GM19240 (cell line): ENCODE measurements around the gene ATL2.
A peak's percentile ranks its signal among the peaks of the same experiment; 100 is the strongest.
"Not testable (repeated sequence)": the region's sequence is repeated elsewhere in the genome, so short reads cannot be mapped to it uniquely, and the experiment has no call there.

Experiments
- DNase-seq: peaks from one replicate; pipeline ENCODE4 v3.0.0; 2011; ENCODE audit warnings: low spot score; ENCODE audit not compliant: insufficient read length

Gene ATL2

DNA sequence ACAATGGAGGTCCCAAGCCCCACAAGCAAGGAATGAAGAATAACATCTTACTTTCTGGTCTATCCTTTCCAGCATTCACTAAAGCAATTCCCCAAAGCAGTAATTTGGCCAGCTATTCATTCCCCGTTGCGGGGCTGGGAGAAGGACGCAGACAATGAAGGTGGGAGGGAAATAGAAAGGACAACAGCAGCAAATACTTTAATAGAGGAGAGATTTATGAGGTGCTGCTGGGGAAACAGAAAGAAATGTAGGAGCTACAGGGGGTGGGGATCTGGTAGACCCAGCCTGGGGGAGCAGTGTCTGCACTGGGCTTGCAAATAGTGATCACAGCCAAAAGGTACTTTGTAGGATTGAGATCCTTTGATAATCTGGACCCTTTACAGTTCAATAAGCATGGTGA is 13.9 kb upstream of the ATL2 start:
- no peak for DNase-seq

DNA sequence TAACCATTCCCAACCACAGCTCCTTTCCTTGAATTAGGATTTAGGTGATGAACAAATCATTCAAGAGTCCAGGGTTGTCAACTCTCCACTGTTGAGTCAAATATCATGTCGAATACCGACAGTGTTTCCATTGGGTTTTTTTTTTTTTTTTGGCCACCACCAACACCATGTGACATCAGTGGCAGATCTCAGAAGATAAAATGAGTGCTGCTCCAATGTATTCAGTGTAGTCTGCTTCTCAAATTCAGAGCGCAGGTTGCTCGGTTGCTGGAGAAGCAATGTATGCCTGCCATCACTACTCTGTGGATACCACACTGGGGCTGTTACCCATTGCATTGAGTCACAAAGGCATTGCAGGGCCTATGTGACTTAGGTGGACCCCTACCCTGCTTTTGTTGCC is 10.8 kb upstream of the ATL2 start:
- DNase-seq = no peak

DNA sequence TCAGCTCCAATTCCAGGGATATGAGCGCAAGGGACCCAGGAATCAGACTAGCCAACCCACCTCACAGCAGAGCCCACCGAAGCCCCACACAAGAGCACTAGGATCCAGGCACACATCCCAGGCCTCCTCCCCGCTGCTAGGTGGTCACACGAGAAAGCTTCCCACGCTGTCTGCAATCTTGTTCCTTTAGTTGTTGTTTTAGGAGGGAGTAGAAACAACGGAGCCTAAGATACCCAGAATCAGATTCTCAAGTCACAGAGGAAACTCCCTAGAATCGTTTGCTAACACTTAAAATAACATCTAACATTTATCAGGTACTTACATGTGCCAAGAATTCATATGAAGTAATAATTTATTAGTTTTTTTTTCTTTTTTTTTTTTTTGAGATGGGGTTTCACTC is 9.7 kb upstream of the ATL2 start:
- DNase-seq = no peak

DNA sequence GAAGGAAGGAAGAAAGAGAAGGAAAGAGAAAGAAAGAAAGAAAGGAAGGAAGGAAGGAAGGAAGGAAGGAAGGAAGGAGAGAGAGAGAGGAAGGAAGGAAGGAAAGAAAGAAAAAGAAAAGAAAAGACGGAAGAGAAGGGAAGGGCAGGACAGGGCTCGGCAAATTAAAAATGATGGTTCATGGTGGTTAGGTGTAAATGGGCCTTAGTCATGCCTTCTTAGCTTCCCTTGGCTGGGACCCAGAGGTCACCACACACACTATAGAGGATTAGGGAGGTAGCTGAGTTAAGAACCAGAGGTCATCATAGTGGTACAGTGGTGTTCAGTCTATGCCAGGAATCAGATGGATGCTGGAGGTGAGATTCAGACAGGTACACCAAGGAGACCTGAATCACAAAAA is 9.3 kb upstream of the ATL2 start:
- DNase-seq = no peak

DNA sequence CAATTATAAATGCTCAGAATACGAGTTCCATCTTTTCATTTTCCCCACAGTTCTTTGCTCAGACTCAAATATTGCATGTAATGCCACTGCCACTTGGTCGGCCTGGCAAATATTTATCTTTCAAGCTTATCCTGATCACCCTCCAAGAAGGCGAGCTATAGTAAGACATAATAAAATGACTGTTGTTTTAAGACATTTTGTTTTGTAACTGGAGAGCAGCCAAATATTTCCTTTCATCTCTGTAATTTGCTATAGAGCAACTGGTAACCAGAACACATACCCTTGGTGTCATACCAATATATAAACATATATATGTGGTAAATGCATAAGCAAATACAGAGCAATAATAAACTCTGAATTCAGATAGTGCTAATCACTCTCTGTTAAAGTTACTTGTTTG is 7.3 kb upstream of the ATL2 start:
- no peak for DNase-seq

DNA sequence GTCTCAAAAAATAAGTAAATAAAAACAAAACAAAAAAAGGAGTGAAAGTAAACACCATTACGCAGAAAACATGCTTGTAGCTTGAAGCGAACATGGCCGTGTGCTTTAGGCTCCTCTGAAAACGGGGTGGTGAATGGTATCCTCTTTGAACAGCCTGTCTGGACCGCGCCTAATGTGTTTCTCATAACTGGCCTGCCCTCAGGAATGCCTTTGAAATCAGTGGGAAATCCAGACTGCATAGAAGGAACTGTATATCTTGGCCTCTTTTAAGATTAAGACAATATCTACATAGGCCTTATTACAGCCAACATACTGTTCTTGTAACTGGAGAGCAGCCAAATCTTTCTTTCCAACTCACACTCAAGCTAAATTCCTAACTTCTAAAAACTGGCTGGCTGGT is 6.7 kb upstream of the ATL2 start:
- not testable (repeated sequence) for DNase-seq

DNA sequence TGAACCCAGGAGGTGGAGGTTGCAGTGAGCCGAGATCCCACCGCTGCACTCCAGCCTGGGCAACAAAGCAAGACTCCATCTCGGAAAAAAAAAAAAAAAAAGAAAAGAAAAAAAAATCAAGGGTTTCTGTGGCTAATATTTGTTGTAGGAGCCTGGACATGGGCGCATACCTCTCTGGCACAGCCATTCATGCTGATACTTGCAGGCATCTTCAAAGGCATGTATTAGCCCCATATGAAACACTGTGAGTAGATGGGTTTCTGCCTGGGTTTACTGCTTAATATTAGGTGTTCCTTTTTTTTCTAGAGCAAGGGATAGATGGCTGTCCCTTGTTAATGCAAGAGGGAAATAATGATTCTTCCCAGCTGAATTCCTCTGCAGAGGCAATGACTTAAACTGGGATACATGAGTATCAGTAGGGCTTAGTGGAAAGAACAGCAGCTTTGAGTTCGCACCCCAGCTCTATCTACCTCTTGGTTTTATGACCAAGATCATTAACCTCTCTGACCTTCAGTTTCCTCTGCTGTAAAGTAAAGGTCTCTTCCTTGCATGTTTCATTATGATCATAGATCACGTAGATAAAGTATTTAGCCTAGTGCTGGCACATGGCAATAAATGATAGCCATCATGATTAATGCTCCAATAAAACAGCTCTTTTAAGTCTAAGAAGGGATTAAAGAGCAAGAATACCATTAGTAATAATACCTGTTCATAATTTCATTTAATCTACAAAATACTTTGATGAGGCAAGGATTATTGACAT is 4.5 kb upstream of the ATL2 start:
- no peak for DNase-seq

DNA sequence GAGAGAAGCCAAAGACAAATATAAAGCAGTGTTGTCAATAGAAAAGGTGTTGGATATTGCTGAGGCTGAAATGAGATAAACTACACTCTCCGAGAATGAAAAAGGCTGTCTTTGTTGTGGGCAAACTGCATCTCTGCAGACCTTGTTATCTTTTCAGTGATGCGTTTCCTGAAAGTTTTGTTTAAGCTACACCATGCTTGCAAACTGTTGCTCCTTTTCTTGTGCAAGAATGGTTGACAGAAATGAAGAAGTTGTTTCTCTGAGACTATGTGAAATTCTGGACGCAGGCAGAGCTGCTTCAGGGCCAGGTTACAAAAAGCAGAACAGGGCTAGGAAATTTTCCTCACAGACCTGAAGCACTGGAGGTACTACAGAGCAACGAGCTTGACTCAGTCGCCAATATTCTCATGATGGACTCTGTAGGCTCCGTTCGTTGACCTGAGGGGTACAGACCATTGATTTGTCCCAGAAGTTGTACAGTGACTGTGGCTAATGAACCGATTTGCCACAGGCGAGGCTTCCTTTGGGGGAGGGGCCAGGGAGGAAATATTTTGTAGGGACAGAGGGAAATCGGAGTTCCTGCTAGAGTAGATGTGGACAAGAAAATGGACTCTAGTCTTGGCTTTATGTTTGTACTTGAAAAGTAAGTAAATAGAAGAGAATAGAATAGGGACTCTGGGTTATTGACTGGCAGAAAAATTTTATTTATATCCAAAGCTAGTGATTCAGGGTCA is 3.5 kb upstream of the ATL2 start:
- no peak for DNase-seq

DNA sequence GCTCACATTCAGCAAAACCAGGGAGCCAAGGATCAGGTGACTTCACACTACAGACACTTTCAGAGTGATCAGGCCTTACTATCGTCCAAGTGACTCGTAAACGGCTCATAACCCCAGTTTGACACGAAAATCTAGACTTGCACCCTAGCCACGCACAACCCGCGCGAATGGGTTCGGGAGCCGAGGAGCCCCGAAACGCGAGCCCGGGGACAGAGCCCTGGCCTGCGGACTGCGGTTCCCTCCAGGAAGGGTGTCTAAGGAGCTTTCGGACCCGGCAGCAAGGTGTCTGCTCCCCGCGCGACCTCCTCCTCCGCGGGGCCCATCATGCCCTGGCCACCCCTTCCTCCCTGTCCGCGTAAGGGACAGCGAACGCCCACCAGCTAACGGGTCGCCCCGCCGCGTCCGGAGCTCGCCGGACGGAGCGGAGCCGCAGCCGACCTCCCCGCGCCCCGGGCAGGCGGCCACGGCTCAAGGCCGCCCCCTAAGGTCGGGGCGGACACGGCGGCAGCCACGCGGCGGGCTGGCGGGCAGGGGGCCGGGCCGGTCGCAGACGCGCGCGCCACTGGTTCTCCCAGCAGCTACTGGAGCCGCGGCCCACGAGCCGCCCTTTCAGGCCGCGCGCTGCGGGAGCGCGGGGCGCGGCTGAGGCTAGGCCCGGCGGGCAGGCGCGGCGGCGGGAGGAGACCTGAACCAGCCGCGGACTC is 575 bp downstream of the ATL2 start:
- peak; percentile 57 for DNase-seq

DNA sequence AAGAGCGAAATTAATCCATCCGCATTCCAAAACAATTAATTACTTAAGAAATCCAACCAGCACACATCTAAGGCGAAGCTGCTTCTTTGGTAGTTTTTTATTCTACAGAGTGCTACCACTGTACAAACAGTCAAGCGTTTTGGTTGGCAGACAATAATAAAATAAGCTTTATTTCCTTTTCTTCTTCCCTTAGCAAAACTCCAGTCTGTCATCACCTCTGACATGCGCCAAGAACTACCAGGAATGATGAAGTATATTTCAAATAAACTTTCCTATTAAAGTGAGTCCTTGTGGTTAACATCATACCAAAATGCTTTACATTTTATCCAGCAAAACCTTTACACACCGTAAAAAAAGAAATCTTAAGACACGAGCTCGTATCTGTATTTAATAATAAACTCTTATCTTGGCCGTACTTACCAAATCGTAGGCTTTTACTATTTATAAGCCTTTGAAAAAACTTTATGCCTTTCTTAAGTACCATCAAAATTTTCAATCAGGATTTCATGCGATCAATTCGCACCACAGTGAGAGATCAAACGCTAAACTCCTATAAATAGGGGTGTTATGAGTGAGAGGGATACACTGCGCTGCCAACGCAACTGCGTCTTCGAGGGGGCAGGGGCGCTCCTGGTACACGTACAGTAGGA is 1.3 kb downstream of the ATL2 start:
- DNase-seq = peak; percentile 27

DNA sequence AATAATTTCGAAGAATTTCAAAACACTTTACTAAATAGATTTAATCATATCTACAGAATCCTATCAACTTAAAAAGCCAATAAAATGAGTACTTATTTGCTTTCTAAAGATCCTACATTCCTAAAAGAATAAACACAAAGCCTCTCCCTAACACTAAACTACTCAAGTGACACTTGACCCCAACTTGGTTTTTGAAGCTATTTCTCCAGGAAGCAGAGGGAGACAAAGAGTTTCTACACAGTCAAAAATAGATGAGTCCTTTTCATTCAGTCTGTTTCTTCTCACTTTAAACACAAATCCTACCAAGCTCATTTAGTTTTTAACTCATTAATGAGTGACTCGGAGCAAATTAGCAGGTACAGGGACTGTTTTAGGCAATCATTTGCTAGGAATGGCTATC is 2.1 kb downstream of the ATL2 start:
- DNase-seq = no peak

DNA sequence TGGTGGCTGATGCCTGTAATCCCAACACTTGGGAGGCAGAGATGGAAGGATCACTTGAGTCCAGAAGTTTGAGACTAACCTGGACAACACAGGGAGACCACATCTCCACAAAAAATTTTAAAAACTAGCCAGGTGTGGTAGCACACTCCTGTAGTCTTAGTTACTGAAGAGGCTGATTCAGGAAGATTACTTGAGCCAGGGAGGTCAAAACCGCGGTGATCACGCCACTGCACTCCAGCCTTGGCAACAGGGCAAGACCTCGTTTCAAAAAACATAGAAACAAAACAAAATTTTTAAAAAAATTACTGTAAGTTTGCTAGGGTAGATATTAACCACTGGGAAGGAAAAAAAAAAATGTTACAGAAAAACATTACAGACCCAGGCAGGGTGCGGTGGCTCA is 5.8 kb downstream of the ATL2 start:
- no peak for DNase-seq

DNA sequence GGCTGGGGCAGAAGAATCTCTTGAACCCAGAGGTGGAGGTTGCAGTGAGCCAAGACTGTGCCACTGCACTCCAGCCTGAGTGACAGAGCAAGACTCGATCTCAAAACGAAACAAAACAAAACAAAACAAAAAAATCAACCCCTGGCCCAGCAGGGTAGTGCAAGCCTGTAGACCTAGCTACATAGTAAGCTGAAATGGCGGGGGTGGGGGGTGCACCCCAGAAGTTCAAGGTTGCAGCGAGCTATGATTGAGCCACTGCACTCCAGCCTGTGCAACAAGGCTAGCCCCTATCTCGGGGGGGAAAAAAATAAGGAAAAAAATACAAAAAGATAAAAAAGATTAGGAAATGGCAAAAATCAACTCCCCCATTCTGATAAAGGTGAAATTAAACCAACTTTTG is 6.4 kb downstream of the ATL2 start:
- no peak for DNase-seq

DNA sequence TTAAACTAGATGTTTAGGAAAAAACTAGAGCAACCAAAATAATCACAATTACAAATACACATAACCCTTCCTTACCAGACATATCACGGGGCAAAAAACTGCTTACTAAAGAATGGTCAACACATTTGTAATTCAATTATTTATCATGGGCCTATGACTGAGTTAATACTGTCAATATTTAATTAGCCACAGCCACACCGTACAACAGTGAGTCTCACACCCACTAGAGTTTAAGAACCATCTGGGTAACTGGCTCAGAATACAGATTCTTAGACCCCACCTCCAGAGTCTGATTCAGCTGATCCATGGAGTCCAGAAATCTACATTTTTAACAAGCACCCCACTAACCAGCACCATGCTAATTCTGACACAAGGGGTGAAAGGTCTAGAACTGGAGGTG is 14.8 kb downstream of the ATL2 start:
- no peak for DNase-seq

DNA sequence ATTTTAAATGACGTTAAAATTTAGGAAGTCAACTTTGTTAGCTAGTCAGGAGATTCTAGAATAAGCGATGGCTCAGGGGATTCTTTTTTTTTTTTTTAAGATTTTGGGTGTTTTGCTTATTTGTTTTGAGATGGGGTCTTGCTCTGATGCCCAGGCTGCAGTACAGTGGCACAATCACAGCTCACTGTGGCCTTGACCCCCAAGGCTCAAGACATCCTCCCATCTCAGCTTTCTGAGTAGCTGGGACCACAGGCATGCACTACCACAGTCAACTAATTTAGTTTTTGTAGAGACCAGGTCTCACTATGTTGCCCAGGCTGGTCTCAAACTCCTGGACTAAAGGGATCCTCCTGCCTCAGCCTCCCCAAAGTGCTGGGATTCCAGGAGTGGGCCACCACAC is 16.9 kb downstream of the ATL2 start:
- DNase-seq = no peak

DNA sequence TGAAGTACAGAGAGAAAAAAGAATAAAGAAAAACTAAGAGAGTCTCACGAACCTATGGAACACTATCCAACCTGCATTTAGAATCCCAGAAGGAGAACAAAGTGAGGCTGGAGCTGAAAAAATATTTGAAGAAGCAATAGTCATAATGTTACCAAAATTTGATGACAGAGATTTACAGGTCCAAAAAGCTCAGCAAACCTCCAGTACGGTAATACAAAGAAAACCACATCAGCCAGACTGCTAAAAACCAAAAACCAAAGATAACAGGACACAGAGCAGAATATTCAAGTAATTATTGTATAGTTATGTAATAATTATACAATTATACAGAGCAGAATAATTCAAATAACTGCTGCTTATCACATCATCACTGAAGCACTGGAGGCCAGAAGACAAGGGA is 23.7 kb downstream of the ATL2 start:
- no peak for DNase-seq

DNA sequence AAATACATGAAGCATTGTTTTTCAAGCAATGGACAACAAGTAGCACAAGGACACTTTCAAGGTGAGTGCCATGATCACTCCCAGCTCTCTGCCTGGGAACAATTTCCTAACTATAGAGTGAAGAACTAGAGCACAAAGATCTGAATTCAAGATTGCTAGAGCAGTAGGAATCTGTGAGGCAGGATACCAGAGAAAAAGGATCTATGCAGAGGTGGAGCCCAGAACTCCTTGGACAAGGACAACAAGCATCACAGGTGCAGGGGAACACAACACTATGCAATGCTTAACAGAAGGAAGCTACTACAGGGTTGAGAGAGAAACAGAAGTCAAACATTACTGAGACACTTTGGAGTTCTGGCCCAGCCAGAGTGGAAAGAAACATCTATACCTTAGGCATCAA is 24.7 kb downstream of the ATL2 start:
- no peak for DNase-seq

DNA sequence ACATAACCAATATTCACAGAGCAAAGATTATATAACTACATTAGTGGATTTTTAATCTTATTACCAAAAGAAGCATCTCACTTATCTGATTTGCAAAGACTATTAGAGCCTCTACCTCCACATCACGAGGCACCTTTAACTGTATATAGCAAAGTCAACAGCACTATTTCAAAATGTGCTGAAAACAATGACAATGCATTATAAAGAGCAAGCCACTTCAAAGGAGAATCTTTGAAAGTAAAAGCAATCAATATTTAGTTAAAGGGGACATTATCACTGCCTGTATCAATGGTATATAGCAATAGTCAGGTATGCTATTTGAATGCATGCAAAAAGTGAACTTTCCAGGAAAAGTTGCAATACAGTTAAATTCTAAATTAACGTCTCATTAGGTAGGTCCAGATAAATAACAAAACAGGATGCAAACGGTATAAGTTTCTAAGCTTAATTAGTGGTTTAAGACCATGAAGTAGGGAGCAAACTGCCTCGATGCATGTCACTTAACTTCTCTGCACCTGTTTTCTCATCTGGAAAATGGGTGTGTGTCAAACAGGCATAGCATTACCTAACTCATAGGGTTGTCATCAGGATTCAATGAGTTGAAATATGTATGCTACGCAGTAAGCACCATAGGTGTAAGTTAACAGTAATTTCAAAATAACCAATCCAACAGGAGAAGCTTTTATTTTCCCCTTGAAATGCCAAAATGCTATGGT is 31.6 kb downstream of the ATL2 start:
- no peak for DNase-seq

DNA sequence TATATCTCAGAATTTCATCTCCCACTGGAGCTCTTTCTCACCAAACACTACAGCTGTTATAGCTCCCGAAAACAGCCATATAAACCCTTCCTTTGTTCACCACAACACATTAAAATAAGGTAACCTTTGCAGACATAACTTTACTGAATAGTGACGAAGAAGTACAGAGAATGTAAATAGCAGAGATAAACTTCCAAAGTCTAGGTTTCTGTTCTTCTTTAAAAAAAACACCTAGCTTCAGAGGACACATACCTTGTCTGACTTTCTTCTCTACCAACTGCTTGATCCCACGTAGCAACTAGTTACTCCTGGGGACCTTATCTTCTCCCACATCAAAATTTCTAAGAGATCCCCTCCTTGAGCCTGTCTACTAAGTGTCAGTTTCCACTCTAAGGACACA is 32.3 kb downstream of the ATL2 start:
- DNase-seq = no peak

DNA sequence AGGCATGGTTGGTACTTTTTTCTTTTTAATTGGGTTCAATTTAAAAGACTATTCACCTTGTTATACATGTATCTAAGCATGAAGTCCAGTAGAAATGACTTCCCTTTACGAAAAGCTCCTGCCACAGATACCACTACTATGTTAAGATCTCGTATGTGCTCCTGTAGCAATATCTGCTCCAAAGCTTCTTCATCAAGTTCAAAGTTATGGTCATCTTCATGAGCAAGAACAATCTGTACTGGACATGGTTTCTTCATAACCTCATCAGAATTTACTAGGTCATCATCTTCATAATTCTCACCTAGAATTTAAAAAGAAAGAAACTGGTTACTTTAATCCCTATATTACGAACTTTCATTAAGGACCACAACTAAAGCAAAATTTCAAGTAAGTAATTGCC is 33.9 kb downstream of the ATL2 start:
- DNase-seq = no peak

DNA sequence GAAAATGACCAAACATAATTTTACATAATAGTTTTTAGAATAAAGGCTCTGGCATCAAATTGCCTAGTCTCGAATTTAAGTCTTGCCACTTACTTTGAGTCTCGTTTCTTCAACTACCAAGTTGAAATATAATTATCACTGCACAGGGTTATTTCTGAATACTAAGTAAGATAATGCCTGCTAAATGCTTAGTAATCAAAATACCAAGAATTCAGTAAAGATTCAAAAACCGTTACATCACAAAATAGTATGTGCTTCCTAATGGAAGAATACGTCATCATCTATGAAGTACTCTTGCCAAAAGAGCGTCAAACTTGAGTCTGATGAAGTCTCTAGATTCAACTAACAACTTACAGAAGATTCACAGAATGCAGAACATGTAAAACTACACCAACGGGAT is 40.5 kb downstream of the ATL2 start:
- DNase-seq = no peak
